ENCODE data around the gene LRRC37A2.
"Not testable (repeated sequence)": the region's sequence is repeated elsewhere in the genome, so short reads cannot be mapped to it uniquely, and the experiment has no call there.

LRRC37A2 gene

DNA sequence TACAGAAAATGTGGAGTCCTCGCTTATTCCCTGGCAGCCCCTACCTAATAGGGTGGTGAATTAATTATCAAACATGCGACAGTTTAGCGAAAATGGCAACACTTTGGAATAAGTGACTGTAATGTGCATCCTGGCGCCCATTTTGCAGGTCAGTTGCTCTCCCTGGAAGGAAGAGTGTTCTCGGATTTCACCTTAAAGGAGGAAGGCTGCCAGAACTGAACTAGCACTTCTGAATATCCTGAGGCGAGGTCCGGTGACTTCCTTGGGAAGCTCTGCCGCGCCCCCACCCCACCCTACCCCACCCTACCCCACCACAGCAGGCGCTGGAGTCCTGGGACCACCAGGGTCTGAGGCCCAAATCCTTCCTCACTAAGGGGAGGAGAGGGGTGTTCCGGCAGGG is at the start of gene LRRC37A2:
TSS of gene LRRC37A2 (plus strand) at position 301 of the 400 bp plus-strand sequence. CDS start 245 bp downstream, outside the sequence.
- not testable (repeated sequence) for DNase-seq

DNA sequence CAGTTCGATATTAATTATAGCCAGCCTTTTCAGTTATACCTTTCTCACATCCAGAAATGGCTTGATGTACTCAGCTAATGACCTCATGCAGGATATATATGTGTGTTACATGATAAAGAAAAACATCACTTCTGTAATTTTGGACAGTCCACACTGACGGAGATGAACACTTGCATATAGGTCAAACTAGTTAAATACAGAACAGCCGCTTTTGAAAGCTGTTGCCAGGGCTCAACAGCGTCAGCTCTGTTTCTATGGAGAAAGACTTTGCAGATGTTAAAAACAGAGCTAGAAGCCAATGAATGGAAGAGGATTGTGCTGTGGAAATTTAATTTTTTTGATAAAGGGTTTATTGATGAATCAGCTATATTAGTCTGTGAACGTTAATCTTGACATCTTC is 44.6 kb upstream of the LRRC37A2 start:
- not testable (repeated sequence) for DNase-seq

DNA sequence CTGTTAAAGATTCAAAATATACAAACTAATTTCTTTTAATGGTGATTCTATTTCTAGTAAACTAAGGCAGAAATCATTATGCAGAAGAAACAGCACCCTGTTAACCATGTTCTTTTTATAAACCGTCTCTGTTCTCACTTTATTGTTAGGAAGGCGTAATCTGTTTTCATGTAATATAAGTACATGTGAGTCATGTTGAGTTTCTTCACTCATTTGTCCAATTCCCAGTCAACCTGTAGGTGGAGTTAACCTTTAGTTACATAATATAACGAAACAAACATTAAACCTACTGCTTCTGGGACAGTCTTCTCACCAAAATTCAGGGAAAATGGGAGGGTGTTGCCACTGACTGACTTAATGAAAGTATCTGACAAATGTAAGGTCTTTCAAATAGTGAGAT is 37.8 kb upstream of the LRRC37A2 start:
- DNase-seq, result not testable (repeated sequence)

DNA sequence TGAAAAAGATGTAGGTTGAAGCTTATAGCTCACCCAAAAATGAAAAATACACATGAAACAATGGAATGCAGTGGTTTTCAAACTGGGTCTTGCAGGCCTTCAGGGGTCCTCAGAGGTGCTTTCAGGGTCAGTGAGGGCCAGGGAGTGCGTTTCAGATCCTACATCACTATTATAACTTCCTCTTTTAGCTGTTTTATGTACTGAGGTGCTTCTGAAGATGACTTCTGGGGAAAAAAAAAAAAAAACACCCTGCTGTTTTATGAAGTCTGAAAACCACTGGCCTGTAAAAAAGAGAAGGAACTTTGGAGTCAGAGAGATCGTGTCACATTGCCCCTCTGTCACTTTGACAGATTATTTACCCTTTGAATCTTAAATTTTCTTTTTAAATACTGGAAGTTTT is 36.7 kb upstream of the LRRC37A2 start:
- not testable (repeated sequence) for DNase-seq

DNA sequence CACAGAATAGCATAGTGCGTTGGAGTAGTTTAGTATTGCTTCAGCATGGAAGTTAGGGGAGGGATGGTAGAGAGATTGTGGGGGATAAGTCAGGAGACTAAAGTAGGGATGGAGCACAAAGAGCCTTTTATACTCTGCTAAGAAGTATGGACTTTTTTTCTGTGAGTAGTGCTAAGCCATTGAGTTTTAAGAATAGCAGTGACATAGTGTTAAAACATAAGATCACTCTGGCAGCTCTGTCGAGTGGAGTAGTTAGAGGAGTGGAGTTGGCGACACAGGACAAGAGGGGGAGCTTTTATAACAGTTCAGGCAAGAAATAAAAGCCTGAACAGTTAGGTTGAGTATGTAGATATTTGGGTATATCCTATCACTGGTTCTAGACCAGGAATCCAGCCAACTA is 33.4 kb upstream of the LRRC37A2 start:
- not testable (repeated sequence) for DNase-seq

DNA sequence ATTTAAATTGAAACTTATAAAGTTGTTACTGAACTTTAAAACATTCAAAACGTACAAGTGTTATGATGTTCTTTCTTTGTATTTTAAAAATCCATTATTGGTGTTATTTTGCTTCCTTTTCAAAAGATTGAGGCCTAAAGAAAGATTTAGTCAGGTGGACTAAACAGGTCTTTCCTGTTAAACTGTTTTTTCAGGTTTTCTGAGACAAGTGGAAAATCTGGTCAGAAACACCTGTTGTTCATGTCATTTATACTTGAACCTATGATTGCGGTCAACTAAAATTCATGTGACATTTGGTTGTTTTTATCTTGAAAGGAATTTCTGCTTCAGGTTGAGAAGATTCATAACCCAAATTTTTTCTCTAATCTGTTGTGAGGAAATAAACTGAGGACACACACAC is 31.0 kb upstream of the LRRC37A2 start:
- DNase-seq, result not testable (repeated sequence)

DNA sequence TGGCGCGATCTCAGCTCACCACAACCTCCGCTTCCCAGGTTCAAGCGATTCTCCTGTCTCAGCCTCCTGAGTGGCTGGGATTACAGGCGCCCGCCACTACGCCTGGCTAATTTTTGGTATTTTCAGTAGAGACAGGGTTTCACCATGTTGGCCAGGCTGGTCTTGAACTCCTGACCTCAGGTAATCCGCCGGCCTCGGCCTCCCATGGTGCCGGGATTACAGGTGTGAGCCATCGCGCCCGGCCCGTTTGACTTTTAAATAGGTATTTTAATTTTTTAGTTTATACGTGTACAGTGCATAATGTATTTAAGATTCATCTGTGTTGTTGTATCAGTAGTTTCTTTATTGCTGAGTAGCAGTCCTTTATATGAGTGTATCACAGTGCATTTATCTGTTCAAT is 20.2 kb upstream of the LRRC37A2 start:
- peak; percentile 44 for DNase-seq

DNA sequence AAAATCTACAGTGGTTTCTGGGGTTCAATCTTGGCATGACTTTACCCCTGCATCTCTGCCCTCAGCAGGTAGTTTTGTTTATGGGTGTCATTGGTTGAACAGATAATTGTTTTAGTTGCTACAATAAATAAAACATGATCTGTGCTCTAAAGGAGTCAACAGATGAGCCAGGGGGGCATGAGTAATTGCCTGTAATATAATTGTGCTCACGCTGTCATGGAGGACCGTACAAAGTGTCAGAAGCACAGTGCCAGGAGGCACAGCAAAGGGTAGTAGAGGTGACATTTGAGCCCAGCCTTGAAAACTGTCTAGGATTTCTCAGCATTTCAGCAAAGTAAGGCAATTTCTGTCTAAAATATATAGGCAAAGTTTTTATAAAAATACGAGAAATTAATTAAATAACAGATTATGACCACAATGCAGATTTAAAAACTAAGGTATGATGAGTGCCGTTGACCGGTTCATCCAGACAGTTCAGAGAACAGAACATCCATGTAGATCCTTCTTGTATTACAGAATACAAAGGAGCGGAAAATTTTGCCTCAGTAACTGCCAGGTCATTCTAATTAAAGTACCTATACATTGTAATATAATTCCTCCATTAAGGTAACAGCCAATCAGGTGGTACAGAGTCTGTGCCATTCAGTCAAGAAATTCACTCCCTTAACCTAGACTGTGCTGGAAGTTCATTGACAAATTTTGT is 12.7 kb upstream of the LRRC37A2 start:
- DNase-seq, result peak; percentile 5

DNA sequence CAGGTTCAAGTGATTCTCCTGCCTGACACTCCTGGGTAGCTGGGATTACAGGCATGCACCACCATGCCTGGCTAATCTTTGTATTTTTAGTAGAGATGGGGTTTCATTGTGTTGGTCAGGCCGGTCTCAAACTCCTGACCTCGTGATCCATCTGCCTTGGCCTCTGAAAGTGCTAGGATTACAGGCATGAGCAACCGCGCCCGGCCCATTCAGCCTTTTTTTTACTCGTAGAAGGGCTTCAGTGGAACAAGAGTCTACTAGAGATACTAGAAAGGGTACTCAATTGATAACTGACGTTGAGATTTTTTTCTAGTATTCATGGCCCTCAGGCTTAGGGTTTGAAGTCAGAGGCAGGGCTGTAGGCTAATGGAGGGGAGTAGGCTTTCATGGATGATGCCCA is 6.4 kb upstream of the LRRC37A2 start:
- DNase-seq, result not testable (repeated sequence)

DNA sequence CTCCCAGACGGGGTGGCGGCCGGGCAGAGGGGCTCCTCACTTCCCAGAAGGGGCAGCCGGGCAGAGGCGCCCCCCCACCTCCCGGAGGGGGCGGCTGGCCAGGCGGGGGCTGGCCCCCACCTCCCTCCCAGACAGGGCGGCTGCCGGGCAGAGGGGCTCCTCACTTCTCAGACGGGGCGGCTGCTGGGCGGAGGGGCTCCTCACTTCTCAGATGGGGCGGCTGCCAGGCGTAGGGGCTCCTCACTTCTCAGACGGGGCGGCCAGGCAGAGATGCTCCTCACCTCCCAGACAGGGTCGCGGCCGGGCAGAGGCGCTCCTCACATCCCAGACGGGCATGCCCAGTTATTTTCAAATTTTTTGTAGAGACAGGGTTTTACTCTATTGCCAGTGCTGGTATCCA is 22.4 kb downstream of the LRRC37A2 start:
- DNase-seq, result peak; percentile 32

DNA sequence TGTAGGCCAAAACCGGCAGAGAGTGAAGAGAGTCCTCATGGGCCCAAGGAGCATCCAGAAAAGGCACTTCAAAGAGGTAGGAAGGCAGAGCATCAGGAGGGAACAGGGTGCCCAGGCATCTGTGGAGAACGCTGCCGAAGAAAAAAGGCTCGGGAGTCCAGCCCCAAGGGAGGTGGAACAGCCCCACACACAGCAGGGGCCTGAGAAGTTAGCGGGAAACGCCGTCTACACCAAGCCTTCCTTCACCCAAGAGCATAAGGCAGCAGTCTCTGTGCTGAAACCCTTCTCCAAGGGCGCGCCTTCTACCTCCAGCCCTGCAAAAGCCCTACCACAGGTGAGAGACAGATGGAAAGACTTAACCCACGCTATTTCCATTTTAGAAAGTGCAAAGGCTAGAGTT is 36.3 kb downstream of the LRRC37A2 start:
- peak; percentile 29 for DNase-seq

DNA sequence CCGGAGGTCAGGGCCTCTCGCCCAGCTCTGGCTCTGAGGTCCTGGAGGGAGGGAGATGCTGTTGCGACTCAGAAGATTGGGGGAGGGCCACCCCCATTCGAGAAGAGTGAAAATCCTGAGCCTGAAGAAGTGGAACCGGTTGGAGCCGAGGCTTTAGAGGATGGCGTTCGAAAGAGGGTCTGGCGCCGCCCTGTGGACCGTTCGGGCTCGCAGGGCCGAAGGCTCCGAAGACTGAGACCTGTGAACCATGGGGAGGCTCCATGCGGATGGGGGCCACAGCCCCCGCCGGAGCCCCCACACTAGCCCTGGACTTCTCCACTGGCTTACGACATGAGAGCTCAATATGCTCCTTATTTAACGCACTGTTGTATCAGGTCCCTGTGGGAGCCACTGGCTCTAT is 46.9 kb downstream of the LRRC37A2 start:
- not testable (repeated sequence) for DNase-seq

DNA sequence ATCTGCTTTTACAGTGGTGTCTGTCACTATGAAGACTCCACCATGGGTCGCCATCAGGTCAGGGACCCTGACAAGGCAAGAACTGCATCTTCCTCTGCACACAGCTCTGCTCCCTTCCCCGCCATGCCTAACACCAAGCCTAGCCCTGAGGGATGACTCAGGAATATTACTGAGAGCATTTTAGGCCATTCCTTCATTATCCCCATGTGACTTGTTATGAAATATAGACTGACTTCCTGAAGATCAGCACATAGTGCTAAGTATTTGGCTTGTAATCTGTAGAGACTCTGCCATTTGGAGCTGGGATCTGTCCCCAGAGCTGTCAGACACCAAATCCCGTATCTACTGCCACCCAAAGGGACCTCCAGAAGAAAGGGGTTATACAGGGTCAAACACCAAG is 47.8 kb downstream of the LRRC37A2 start:
- DNase-seq, result not testable (repeated sequence)

DNA sequence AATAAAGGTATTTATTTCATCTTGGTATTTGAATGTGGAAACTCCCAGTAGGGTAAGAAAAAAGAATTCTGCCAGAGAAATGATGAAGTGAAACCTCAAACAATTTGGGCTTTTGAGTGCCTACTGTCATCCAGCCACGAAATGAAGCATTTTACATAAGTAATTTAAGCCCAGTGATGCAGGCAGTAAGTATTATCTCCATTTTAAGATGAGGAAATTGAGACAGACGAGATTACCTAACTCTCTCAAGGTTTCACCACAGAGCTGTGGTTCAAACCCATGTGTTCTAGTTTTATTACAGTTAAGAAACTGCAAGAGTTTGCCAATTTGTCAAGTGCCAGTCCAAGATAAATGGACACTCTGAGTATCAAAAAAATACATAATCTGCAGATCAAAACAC is 54.0 kb downstream of the LRRC37A2 start:
- not testable (repeated sequence) for DNase-seq

DNA sequence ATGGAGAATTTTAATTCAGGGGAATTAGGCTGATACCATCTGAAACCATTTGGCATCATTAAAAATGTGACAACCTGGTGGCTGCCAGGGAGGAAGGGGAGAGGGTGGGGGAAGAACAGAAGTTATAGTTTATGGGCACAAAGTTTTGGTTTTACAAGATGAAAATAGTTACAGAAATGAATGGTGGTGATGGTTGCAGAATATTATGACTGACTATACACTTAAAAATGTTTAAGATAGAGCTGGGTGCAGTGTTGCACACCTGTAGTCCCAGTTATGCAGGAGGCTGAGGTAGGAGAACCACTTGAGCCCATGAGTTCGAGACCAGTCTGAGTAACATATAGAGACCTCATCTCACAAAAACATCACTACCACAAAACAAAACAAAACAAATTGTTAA is 54.7 kb downstream of the LRRC37A2 start:
- not testable (repeated sequence) for DNase-seq

DNA sequence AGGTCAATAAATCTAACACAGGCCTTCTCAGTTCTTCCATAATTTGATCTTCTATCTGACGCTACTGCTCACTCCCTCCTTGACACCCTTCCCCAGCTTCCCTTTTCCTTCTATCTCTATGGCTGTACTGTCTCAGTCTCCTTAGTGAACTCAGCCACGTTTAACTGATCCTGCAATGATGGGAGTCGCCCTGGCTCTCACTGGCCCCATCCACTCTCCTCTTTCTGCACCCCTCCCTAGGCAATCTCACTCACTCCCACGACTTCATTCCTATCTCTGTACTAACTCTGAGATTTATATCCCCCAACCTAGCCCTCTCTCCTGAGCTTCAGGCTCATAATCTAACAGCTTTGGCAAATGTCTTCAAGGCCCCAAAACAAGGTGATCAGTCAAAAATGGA is 59.5 kb downstream of the LRRC37A2 start:
- DNase-seq, result not testable (repeated sequence)

DNA sequence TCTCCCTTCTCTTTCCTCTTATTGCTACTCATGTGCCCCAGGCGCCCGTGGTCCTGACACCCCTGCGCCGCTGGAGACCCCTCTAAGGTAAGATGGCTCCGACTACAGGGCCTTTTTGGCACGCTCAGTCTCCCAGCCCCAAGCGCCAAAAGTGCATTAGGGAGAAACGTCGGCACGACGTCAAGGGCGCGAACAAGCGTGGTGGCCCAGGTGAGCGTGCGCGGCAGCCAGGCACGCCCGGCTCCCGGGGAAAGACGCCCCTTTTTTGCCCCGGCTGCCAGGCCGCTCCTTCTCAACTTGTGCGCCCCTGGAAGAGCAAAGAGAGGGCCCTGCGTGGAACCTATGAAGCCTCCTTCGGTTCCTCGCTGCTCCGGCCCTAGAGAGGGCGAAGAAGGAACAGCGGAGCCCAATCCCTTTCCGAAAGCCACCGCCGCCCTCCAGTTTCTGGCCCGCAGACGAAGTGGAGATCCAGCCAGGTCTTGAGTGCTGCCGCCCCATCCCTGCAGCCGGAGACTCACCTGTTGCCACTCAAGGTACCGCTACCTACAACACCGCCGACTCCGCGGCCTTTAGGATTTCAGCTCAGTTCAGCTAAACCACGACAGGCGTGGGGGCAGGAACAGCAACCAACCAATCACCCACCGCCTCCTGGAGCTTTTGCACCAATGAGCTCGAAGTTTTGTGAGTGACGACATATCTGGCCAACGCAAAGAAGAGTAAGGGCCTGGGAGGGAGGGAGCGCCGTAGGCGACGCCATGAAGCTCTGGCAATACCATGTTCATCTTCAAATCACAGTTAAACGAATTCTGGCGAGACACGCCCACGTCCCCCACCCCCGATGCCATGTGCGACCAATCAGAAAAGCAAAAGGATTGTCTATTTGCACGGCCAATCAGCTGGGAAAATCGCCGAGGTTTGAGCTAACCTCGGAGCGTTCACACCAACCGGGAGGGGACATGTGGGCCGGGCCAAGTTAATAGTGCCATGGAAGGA is 67.1 kb downstream of the LRRC37A2 start, which contains the start of gene ARL17A:
TSS of gene ARL17A (minus strand) at position 609 of the 993 bp plus-strand sequence. CDS start 3,369 bp downstream, outside the sequence.
- DNase-seq, result not testable (repeated sequence)

DNA sequence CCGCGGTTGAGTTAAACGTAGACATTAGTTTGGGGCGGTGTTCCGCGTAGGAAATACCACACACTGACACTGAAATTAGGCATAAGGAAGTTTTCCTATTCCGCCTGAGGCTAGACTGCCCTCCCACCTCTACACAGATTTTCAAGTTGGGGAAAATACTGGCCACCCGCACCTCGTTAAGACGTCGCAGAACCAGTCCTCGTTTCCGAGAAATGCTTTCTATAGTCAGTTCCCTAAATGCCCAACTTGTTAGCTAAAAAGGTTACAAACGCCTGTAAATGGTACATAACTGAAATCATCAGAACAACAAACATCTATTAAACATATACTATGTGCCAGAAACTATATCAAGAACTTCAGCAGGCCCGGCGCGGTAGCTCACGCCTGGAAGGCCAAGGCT is 67.8 kb downstream of the LRRC37A2 start:
- DNase-seq, result not testable (repeated sequence)

DNA sequence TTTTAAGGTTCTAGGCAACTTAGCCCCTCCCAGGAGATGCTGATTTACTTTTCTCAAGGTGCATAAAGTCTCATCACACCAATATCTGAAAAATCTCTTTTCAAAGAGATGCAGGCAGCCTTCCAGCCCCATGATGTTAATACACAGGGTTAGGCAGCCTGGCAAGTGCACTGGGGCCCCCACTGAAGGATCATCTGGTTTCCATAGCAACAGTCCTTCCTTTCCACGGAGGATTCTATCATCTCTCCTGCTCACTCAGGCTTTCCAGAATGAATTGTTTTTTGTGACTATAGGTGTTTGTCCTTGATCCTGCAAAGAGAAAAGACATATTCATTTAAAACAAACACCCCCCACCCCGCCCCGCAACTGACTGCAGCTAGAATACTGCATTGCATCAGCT is 73.2 kb downstream of the LRRC37A2 start:
- not testable (repeated sequence) for DNase-seq

DNA sequence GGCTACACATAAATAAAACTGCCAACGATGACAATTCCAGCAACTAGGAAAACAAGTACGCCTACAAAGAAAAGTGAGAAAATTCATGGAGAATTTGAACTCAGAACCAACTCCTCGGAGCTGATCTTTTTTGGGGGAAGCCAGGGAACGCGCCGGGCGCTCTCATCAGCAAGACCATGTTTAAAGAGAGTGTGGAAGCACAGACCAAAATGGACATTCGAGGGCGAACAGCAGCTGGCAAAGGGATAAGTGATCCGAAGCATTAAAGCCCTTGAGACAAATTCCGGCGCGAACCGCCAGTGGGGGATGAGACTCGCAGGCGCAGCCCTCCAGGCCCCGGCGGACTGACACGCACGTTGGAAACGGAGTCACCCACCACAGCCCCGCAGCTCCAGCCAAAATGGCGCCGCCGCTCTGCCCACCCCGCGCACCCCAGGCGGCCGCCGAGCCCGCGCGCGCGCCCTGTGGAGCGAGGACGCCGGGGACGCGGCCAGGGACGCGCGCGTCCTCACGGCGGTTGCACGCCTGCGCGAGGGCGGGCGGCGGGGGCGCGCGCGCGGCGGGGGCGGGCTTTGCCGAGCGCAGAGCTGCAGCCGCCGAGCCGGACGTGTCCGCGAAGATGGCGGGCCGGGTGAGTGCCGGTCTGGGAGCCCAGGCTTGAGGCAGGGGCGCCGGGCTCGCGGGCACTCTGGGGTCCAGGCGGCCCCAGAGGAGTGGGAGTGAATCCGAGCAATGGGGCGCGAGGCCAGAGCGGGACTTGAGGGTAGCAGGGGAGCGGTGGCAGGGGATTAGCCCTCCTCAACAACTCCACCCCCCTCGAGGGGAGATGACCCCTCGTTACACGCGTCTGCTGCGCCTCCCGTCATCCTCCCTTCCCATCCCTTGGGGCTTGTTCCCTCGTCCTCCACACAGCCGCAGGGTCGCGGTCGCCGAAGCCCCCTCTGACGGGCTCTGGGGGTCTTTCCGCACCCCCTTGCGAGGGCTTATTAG is 78.2 kb downstream of the LRRC37A2 start, which contains the start of gene NSF:
TSS of gene NSF (plus strand) at position 513 of the 990 bp plus-strand sequence. CDS start at position 620, 107 bp downstream.
- not testable (repeated sequence) for DNase-seq

DNA sequence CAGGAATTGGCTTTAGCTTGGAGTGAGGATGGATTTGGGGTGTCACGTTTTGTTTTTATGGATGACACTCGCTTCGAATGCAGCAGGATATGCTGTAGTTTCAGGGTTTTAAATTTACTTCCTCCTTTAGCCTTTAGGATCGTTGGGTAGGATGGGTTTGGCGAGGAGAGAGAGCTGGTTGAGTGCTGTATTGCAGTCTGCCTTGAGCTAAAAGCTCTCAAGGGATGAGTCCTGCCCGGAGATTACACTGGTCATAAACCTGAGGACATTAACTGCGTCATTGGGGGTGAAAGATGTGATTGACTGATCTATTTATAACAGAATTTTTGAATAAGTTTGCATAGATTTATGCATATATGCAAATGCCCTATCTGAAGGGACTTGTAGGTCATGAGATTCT is 79.1 kb downstream of the LRRC37A2 start:
- DNase-seq, result not testable (repeated sequence)

DNA sequence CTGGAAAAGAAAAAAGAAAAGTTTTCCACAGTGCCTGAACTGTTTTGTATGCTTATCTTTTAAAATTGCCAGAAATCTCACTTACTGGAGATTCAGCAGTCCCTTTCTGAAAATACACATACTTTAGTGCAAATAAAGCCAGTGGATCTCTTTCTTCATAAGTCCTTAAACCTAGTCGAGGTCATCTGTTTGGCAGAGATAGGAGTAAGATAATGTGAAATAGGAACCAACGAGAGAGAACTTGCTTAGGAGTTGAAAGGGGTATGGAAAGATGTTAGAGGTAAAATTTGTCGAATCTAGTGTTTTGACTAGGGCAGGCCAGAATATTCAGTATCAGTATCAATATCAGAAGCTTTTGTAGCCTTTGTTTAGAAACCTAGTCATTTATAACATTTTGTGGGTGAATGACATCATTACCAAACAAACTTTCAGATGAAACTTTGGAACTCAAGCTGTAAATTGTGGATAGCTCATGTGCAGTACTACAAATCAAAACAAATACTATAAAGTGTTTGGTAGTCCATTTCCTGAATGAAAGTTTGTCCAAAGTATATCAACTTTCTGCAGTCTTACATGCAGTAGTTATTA is 86.2 kb downstream of the LRRC37A2 start:
- DNase-seq, result not testable (repeated sequence)

All from islet precursor cell (in vitro differentiated cells).